Stimulated activated CD4-positive, alpha-beta T cell treated with anti-CD3 and anti-CD28 coated beads, TNF-alpha, amount 100 ng/mL, for 4 hours (primary cell): ENCODE results near the gene C12orf56.
"Not testable (repeated sequence)": the region's sequence is repeated elsewhere in the genome, so short reads cannot be mapped to it uniquely, and the experiment has no call there.

Experiments used
- DNase-seq, 3 experiments: peaks; one replicate each; pipeline ENCODE4 v3.0.0-alpha.2; 2020; ENCODE audit warnings: low read depth in 3 of 3

The C12orf56 gene

DNA sequence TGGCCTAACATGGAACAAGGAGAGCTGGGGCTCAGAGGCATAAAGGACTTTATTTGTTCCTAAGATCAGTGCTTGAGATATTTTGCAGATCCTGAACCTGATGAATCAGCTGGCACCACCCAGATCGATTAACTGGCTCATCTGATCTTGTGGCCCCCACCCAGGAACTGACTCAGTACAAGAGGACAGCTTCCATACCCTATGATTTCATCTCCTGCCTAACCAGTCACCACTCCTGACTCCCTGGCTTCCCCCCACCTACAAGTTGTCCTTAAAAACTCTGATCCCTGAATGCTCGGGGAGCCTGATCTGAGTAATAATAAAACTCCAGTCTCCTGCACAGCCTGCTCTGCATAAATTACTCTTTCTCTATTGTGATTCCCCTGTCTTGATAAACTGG, 5.1 kb downstream of the C12orf56 start:
- DNase-seq, result no peak

GRCh38 chr12:64385019-64385418, 5.5 kb downstream of the C12orf56 start:
- DNase-seq, result no peak

DNA sequence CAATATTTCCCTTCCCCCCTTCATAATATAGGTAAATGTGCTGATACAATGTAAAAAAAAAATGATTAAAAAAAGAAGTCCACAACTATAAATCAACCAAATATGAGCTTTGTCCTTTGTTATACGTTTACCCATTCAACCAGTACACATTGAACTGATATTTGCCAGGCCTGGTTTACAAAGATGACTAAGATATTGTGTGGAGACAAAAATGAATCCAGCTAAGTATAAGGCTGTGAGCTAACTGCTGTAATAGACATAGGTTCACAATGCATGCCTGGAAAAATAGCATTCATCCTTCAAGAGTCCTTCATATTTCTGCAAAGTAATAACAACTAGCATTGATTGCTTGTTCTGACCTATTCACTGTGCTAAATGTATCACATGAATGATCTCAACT, 6.9 kb downstream of the C12orf56 start:
- DNase-seq, result no peak

DNA sequence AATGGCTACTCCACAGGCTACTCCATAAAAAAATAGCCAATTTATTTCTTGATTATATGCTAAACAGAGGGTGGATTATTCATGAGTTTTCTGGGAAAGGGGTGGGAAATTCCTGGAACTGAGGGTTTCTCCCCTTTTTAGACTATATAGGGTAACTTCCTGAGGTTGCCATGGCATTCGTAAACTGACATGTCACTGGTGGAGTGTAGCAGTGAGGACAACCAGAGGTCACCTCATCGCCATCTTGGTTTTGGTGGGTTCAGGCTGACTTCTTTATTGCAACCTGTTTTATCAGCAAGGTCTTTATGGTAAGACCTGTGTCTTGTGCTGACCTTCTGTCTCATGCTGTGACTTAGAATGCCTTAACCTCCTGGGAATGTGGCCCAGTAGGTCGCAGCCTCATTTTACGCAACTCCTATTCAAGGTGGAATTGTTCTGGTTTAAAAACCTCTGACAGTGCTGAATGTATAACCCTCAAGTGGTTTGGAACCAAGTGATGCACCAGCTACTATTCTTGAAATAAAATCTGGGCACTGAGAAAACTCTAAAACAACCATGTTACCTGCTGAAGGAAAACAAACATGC, 27.7 kb downstream of the C12orf56 start:
- no peak for DNase-seq

- not testable (repeated sequence) for DNase-seq
Measured at GRCh38 chr12:64361173-64361572, 29.4 kb downstream of the C12orf56 start.

GRCh38 chr12:64356209-64356608, 34.3 kb downstream of the C12orf56 start:
- DNase-seq, result not testable (repeated sequence)

- DNase-seq, result no peak
Measured at GRCh38 chr12:64352181-64352580, 38.4 kb downstream of the C12orf56 start.

- DNase-seq, result no peak
Measured at GRCh38 chr12:64351265-64351664, 39.3 kb downstream of the C12orf56 start.

DNA sequence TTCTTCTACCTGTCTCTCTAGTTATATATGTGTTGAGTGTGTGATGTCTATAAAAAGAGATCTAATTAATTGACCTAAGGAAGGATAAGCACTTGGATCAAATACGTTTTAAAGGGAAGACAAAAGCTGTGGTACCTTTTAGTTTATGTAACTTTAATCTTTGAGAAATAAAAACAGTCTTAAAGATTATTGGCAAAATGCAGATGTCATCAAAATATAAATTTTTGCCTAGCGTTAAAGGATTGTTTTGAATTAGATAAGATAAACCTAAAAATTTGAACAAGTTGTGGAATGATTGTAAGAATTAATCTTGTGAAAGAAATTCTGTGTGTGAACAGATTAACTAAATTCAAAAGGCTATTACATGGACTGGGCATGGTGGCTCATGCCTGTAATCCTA, 42.9 kb downstream of the C12orf56 start:
- DNase-seq, result no peak

DNA sequence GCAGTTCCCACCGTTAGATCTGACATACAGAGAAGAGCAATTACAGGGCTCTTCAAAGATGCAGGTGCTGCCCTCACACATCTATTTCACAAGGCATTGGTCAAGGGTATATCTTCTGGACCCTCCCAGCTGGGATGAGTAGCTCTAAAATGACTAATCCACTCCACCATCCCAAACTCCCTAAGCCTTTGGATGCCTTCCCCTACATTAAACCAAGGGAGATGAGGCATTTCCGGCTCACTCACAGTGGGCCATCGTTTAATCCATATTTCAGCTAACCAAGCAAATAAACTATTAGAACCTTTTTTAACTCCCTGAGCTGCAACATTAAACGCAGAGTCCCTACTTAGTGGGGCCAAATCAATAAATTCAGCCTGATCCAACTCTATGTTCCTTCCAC, 45.9 kb downstream of the C12orf56 start:
- DNase-seq, result not testable (repeated sequence)

DNA sequence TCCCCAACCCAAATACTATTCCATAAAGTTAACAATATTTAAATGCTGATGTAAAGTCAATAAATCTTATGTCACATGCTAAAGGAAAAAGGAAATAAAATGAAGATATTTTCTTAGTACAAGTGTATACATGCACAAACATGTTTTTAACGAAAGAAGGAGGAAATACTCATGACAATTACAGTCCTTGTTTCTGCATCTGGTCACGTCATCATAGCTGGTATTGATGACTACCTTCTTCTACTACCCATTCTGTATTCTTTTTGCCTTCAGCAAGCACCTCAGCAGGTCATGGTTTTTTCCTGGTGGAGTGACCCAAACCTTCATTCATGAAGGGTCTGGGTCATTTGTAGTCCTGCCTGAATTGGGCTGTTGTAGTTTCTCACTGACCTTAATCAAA, 50.0 kb downstream of the C12orf56 start:
- DNase-seq, result not testable (repeated sequence)

- DNase-seq, result no peak
Measured at GRCh38 chr12:64335886-64336466, 54.6 kb downstream of the C12orf56 start.

- no peak for DNase-seq
Measured at GRCh38 chr12:64332938-64333337, 57.6 kb downstream of the C12orf56 start.

DNA sequence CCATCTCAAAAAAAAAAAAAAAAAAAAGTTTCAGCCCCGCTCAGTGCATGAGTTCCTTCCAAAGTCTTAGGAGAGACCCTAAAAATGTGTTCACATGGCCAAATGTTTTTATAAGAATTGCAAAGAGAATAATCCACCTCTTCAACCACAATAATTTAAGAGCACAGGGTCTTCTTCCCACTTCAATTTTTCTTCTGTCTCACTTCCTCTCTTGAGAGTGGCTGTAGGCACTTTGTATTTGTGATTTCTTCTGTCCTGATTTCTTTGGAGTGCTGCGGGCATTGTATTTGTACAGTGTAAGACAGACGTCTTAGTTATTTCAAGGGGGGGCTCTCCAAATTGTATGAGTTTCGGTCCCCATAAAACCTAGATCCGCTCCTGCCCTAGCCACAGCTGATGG, 58.3 kb downstream of the C12orf56 start:
- DNase-seq, result no peak

GRCh38 chr12:64329031-64329710, 61.4 kb downstream of the C12orf56 start:
- DNase-seq, result not testable (repeated sequence)

DNA sequence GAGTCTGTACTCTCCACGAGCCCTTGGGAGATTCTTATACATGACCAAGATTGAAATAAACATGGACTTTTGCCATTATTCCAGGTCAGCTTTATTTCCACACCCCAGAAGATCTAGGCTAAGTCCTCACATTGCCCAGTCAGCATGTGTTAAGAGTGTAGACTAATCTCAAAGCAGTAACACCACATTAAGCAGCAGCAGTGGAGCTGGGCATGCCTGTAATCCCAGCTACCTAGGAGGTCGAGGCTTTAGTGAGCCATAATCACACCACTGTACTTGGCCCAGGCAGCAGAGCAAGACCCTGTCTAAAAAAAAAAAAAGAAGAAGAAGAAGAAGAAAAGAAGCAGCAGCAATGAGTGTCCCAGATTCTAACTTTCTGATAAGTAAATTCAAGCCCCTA, 65.5 kb downstream of the C12orf56 start:
- DNase-seq, result no peak

DNA sequence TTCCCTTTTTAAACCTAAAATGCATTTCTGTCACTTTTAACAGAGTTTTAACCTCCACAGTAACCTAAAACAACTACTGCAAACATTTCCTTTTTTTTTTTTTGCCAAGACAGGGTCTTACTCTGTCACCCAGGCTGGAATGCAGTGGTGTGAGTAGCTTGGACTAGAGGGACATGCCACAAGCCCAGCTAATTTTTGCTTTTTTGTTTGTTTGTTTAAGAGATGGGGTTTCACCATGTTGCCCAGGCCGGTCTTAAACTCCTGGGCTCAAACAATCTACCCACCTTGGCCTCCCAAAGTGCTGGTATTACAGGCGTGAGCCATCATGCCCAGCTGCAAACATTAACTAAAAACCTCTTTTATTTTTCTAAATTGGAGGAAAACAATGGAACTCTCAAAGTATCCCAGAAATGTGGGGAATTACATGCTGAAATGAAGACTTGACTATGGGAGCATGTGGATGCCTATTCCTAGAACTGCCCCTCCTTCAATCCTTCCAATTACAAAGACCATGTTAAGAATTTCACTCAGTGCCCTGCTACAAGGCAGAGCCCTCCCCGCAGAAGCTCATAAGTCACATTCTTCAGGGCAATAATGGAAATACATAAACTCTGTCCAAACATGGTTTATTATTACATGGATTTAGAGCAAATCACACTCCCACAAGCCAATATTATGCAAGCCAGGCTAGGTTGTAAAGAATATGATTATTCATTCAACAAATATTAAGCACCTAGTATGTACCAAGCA, 66.9 kb downstream of the C12orf56 start:
- no peak for DNase-seq

DNA sequence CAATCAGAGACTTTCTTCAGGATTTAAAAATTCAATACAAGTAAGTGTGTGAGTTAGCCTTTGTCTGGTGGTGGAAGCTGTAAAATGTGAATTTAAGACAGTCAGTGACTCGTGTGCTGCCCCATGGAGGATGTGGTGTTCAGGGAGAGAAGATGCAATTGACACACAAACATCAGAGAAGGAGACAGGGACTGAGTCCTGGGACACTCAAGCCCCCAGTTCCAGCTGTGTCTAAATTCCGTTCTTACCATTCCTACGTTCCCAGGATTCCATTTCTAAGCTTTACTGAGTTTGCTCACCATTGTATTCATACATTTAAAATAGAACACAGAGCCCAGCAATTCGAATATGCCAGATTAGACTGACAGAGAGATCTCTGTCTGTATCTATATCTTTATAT, 67.6 kb downstream of the C12orf56 start:
- DNase-seq, result no peak

DNA sequence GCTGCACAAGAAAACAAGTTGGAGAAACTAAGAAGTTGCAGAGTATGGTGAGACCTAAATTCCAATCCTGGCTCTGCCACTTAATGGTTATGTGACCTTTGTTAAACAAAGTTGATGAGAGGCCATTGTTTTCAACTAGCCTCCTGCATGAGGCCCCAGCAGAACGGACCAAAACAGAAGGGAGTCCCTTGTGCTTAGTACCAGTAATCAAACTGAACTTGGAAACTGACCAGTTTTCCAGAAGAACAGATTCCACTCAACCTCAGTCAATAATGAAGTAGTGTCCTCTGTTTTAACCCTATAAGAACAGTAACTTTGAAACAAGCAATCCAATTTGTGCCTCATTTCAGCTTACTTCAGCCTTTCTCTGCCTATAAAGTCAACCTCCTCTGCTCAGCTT, 69.9 kb downstream of the C12orf56 start:
- no peak for DNase-seq

GRCh38 chr12:64319540-64320225, 70.9 kb downstream of the C12orf56 start:
- DNase-seq, result not testable (repeated sequence)

GRCh38 chr12:64318605-64319004, 72.0 kb downstream of the C12orf56 start:
- DNase-seq, result no peak

DNA sequence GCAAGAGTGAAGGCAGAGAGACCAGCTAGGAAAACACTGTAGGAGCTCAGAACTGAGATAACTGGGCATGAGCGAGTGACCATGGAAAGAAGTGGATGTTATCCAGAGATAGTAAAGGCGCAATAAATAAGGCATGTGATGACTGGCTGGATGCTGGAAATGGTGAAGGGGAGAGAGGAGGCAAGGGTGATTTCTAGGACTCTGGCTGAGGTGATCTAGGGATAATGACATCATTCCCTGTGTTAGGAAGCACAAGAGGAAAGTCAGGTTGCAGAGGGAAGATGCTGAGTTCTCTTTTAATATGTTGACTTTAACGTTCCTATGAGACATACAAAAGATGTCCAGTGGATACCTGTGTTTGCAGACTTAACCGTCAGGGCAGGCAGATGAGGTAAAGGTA, 78.7 kb downstream of the C12orf56 start:
- DNase-seq, result no peak
